ENCODE measurements around the gene PHF12.

PHF12 gene

GRCh38 chr17:28891201-28891600 lies 60.1 kb downstream of the PHF12 start:
- TF ChIP-seq CTCF (IDR thresholded peaks at IDR 0.05), result no peak
- Histone ChIP-seq H3K4me1 (ENCODE audit: control insufficient read depth in 1 of 2, insufficient read depth in 1 of 2, low read depth in 1 of 2, low read length in 1 of 2) (peaks cover 54 to 75% of the 10 kb centered on the region in 2 experiments), H3K27ac (peak overlapping the region; percentile 98), H3K9me3 (no peaks in the 10 kb centered on the region), H3K27me3 (no peaks in the 10 kb centered on the region), H3K4me3 (ENCODE audit: low read depth in 1 of 2, low read length in 1 of 2) (no peak overlapping the region), H3K36me3 (peaks cover 48% of the 10 kb centered on the region)

- Histone ChIP-seq H3K4me1 (ENCODE audit: control insufficient read depth in 1 of 2, insufficient read depth in 1 of 2, low read depth in 1 of 2, low read length in 1 of 2) (peaks cover 42 to 63% of the 10 kb centered on the region in 2 experiments), H3K27ac (peak overlapping the region; percentile 98), H3K36me3 (peaks cover 60% of the 10 kb centered on the region), H3K4me3 (ENCODE audit: low read depth in 1 of 2, low read length in 1 of 2) (no peak overlapping the region), H3K27me3 (no peaks in the 10 kb centered on the region), H3K9me3 (no peaks in the 10 kb centered on the region)
- no peak for TF ChIP-seq CTCF (IDR thresholded peaks at IDR 0.05)
These were observed 61.3 kb downstream of the PHF12 start for GRCh38 chr17:28889996-28890395.

GRCh38 chr17:28888832-28889231 lies 62.5 kb downstream of the PHF12 start:
- Histone ChIP-seq H3K27me3 (no peaks in the 10 kb centered on the region), H3K36me3 (peaks cover 71% of the 10 kb centered on the region), H3K4me1 (ENCODE audit: control insufficient read depth in 1 of 2, insufficient read depth in 1 of 2, low read depth in 1 of 2, low read length in 1 of 2) (peaks cover 32 to 51% of the 10 kb centered on the region in 2 experiments), H3K4me3 (ENCODE audit: low read depth in 1 of 2, low read length in 1 of 2) (no peak overlapping the region), H3K27ac (peak overlapping the region; percentile 98), H3K9me3 (no peaks in the 10 kb centered on the region)
- no peak for TF ChIP-seq CTCF (IDR thresholded peaks at IDR 0.05)

GRCh38 chr17:28887871-28888471 lies 63.3 kb downstream of the PHF12 start:
- H3K36me3 ChIP-seq, result peaks cover 80% of the 10 kb centered on the region
- H3K4me1 ChIP-seq (ENCODE audit: control insufficient read depth in 1 of 2, insufficient read depth in 1 of 2, low read depth in 1 of 2, low read length in 1 of 2), result peaks cover 23 to 43% of the 10 kb centered on the region in 2 experiments

GRCh38 chr17:28885951-28886350 lies 65.4 kb downstream of the PHF12 start:
- peaks cover 9 to 22% of the 10 kb centered on the region in 2 experiments for H3K4me1 ChIP-seq (ENCODE audit: control insufficient read depth in 1 of 2, insufficient read depth in 1 of 2, low read depth in 1 of 2, low read length in 1 of 2)
- no peak overlapping the region for H3K4me3 ChIP-seq (ENCODE audit: low read depth in 1 of 2, low read length in 1 of 2)
- no peaks in the 10 kb centered on the region for H3K27me3 ChIP-seq
- H3K9me3 ChIP-seq, result no peaks in the 10 kb centered on the region
- no peak overlapping the region for H3K27ac ChIP-seq
- TF ChIP-seq CTCF (IDR thresholded peaks at IDR 0.05), result no peak
- peaks cover 90% of the 10 kb centered on the region for H3K36me3 ChIP-seq

More at GRCh38 chr17:28887871-28888471, 63.3 kb downstream of the PHF12 start:
- Histone ChIP-seq H3K9me3 (no peaks in the 10 kb centered on the region), H3K27me3 (no peaks in the 10 kb centered on the region), H3K4me3 (ENCODE audit: low read depth in 1 of 2, low read length in 1 of 2) (no peak overlapping the region), H3K27ac (peak overlapping the region; percentile 98)
- no peak for TF ChIP-seq CTCF (IDR thresholded peaks at IDR 0.05)

Measured in neutrophil (primary cell).